HG02642 (cell line): ENCODE results near the gene GPR31.

Experiments
- ATAC-seq: cut with Tn5 transposase; IDR thresholded peaks from one replicate; pipeline ENCODE4 v1.9.1; 2021; ENCODE audit warnings: mild to moderate bottlenecking; ENCODE audit not compliant: unreplicated experiment, poor library complexity

The GPR31 gene

DNA sequence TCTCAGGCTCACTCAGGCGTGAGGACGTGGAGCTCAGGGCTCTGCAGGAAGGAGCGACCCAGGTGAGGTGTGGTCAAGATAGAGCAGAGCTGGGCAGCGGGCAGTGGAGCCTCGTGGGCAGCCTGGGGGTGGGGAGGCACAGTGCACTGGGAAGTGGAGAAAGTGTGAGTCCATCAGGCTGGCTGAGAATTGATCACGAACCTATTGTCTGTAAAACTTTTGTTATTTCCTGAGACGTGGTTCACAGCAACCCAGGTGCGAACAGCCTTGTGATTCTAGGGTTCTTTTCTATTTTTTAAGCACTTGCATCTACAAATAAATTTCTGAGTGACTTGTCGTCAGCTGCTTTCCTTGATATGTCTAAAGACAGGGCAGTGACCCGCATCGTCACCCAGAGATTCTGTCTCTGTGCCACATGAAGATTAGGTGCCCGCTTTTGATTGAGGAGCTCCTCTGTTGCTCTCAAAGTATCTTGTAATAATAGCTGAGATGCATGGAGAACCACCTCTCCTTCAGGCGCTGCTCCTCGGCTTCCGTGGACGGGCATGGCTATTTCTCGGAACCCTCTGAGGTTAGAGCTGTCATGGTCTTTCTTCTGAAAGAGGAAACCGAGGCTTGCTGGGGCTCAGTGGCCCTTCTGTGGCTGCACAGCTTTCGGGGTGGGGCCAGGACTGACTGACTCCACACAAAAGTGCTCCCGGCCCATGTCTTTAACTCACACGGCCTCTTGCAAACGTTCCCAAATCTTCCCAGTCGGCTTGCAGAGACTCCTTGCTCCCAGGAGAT, 35.5 kb downstream of the GPR31 start:
- peak; percentile 36 for ATAC-seq

DNA sequence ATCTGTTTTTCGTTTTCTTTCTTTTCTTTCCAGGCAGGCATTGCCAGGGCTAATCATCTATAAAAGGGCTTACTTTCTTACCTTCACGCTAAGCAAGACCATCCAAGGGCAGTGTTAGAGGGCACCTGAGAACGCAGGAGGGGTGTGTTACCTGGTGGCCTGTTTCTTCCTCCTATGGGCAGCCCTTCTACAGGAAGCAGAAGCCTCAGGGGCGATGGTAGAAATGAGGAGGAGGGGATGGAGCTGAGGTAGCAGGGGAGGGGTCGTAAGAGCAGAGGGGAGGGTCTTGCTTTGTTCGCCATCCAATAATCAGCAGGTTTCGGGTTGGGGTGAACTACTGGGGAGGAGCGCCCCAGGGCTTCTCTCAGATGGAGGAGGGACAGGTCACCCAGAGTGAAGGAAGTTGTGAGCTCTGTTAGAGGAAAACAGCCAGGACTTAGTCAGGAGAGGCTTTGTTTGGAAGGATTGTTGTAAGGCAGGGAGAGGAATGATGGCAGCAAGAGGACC, 36.4 kb downstream of the GPR31 start:
- ATAC-seq: no peak

DNA sequence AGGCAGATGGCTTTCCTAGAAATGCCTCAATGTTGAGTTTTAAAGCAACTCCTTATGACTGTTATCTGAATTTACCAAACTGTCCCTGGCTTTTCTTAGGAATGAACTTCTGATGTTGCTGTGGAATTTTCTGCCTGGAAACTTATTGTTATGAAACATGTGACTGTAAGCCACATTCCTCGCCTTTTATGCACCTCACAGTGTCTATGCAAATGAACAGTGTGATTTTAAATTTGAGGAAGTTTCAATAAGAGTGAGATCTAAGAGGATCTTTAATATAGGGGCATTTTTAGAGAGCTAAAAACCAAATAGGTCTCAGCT, 37.2 kb downstream of the GPR31 start:
- no peak for ATAC-seq

DNA sequence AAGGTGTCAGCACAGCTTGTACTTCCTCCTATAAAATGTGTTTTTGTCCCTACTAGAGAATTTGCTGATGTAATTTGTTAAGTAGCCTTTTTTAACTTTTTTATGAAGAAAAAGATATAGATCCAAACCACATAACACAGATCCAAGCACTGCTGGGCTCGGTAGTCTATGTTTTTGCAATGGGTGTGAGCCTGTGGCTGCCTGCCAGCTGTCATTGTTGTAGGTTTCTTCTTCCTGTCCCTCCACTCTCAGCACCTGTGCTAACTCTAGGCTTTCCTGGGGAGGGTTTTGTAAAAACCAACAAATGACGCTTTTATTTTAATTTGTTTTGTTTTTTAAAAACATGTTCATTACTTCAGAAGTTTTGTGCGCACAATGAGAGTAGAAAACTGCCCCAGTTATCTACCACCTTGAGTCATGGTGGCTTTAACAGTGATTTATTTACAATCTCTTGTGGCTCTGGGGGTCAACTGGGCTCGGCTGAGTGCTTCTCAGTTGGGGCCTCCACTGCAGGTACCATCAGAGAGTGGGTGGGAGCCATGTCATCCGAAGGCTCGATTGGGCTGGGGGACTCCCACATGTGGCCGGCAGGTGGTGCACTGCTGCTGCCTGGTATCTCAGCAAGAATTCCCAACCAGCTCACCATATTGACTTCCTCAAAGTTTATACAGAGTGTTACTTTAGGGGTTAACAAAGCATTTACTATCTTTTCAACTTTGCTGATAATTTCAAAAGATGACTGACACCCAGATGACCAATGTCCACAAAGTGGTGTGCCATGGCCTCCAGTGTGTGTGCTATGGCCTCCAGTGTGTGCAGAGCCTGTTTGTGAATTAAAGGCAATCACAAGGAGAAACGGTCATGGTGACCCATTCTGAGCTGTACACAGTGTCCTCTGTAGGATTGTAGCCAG, 37.9 kb downstream of the GPR31 start:
- ATAC-seq: no peak

DNA sequence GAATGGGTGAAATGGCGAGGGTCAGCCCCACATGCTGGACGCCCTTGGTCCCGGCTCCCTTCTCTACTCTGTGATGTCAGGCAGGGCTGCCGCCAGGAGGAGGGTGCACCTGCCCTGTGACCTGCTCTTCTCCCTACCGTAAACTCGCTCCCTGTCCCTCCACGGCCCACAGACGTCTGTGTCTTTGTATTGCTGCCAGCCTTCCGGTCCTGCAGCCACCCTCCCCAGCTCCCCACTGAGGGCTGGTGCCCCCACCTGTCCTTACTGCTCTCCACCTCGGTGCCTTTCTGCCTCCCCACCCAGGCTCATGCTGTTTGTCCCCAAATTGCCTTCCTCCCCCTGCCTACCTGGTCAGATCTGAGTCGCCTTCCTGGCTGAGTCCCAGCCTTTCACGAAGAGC, 38.9 kb downstream of the GPR31 start:
- no peak for ATAC-seq

DNA sequence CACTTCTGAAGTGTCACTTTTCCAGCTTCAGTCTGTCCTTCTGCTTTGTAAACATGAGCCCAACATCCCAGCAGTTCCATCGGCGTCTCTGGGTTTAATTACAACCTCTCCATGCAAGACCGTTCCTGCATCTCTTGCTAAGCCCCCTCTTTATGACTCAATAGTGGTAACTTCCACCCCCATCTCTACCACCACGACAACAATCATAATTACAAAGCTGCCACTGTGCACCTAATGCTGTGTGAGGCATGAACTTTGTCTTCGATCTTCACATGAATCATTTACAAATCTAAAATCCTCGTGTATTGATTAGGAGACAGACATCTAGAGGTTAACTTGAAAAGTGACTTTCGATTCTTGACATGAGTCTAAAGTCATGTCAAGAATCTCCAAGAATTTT, 39.8 kb downstream of the GPR31 start:
- ATAC-seq: no peak

DNA sequence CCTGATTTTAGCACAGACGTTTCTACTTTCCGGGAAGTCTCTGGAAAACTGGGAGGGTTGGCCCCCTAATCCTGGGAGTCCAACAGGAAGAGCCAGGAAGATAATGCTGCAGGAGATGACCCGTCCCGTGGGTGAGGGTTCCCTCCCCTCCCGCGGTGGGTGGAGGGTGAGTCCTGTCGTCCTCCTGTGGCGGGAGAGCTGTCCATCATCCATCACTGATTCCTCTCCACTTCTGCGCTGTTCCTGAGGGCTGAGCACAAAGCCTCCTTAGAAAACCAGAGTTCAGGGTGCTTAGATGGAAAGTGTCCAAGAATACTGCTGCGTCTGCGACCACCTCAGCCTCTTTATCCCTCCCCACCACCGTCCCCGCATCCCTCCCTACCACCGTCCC, 40.9 kb downstream of the GPR31 start:
- no peak for ATAC-seq

DNA sequence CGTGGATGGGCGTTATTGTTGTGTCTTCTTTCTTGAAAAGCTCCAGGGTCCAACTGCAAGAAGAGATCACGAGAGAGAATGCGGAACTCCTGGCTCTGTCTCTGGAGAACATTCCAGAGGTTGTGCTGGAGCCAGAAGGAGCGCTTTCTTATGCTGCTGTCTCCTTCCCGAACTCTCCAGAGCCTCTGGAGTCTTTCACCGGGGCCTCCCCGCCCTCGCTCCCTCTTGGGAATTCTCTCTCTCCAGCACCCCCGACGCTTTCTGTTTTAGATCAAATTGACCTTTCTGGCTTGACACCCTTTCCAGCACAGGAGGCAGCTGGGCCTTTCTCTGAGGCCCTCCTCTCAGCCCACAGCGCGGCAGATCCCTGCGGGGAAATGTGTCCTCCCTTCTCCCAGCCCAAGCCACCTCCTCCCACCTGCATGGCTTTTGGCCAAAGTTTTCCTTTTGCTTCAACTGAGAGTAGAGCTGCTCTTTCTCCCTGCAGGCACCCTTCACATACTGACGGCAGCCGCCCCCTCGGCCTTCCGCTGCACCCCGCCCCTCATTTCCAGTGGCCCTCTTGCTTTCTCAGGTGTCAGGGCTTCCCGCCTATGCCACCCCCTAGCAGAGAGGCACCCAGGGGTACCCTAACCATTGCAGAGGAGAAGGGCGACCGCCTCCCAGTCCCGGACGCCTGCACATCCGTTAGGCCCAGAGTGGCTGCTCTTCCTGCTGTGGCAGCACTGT, 41.5 kb downstream of the GPR31 start:
- ATAC-seq: no peak

DNA sequence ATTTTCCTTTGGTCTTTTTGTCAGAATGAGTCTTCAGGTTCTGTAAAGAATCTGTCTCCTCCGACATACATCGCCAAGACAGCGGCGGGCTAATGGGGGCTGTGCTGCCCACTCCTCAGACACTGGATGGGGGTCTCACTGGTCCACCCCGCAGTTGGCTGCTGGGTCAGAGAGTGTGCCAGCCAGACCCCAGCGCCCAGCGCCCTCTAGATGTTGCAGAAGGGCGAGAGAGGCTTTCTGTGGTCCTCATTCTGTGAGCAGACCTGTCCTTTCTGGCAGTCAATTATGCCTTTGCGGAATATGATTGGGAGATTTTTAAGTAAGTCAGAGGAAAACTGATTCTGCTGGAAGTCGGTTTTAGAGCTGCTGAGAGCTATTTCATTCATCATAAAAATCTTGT, 42.7 kb downstream of the GPR31 start:
- no peak for ATAC-seq

DNA sequence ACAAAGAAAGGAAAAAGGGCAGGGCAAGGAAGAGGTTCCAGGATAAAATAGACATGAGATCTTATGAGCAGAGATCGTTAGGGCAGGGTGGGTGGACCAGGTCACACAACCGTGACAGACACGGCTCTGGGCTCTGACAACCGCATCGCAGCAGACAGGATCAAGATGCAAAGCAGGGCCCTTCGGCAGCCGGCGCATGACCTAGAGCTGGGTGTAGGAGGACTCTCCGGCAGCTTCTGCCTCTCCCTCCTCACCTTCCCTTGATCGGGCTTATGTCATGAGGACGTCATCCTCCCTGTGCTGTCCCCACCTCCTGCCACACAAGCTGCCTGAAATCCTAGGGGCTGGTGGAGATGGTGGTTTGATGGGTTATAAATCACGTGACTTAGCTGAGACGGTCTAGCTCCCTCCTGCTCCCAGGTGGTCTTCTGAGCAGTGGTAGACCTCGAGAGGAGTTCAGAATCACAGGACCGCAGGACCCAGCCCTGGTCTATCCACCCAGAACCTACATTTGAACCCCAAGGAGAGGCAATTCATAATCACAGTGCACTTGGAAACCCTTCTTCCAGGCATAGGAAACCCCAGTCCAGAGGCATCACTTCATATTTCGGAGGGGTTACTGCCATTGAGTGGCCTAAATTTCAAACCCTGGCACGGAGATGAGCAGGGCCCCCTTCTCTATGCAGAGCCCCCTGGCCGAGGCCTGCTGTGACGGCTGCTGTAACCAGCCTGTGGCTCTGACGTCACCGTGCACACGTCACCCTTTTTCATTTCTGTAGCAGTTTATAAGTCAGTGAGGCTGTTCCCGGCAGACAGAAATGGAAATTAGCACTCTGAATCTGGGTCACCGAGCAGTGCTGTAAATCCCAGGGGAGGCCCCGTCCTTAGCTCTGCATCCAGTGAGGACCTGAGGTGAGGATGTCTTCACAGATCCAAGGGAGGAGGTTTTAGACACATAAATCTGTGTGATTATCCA, 43.6 kb downstream of the GPR31 start:
- peak; percentile 88 for ATAC-seq

DNA sequence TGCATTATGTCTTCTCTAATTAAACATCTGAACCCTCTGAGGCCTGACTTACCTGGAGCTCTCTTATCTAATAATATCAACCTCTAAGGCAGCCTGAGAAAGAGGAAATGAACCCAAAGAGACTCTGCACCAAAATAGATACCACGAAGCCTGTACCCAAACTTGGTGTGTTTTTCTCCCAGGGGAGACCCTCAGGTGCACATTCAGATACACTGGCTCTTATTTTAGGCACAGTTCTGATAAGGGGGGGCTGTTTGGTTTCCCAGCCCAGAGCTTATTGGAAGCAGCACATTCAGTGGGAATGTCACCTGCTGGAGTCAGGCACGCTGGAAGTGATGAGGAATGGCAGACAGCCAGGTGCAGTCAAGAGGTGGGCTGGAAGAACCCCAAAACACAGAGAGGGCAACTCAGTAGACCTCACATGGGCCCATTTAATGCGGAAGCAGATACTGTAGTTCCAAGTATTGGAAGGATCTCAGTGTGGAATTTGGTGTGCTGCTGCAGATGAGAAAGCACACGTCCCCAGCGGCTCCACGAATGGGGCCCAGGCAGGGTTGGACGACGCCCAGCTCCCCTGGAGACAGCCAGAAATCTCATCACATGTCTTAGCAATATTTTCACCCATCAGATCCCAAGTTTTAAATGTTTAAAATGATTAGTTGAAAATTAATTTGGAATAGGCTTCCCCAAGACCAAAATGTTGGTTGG, 44.6 kb downstream of the GPR31 start:
- peak; percentile 58 for ATAC-seq

DNA sequence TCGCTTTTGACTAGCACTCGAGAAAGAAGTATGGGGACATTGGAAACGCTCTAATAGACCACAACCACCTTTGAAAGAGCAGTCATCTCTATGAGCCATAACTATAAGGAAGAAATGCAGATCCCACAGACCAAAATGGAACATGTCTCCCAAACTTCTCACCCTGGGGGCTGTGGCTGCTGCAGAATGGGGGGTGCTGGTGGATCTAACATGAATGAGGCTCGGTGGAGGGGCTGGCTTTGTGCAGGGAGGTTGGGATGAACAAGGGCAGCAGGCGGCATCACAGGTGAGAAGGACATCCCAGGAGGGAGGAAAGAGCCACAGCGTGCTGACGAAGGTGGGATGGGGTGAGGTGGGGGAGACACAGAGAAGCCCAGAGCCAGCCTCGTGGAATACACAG, 45.4 kb downstream of the GPR31 start:
- no peak for ATAC-seq

DNA sequence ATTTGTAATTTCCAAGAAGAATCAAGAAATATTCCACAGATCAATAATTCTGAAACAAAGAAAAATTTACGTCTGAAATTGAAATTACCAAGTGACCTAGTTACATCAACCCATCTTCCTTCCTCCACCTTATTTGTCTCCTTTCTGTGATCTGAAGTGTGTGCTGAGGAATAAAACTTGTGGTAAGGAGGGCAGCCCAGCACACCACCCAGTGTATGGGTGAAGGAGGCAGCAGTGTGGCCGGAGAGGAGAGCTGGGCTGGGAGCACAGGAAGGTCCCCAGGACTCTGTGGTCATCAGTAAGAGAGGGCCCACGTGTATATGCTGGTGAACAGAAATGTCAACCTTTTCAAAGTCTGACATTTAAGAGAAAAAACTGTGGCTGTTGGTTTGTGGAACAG, 46.2 kb downstream of the GPR31 start:
- ATAC-seq: no peak

DNA sequence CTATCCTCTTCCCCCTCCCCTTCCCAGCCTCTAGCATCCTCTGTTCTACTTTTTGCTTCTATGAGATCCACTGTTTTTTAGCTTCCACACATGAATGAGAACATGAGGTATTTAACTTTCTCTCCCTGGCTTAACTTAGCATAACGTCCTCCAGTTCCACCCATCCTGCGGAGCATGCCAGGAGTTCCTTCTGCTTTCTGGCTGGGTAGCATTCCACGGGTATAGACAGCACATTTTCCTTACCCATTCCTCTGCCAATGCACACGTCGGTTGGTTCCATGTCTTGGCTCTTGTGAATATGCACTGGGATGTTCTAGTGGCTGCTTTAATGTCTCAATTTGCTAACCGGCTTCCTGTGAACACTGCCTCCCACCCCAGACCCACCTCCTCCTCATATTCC, 48.1 kb downstream of the GPR31 start:
- no peak for ATAC-seq

DNA sequence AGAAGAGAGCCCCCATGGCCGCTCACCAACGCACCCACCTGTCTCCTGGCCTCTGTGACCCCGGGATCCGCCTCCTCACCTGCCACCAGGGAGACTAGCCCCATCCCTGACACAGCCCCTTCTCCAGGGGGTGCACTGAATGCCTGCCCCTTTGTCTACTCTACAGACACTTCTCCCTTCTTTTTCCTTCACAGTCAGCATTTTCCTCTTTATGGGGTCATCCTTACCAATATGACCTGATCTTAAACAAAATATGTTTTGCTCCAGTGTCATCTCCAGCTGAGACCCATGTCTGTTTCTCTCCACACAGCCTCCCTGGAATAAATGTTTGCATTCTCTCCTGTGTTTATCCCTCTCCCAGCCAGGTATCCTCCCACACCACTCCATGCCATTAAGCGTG, 49.5 kb downstream of the GPR31 start:
- no peak for ATAC-seq

DNA sequence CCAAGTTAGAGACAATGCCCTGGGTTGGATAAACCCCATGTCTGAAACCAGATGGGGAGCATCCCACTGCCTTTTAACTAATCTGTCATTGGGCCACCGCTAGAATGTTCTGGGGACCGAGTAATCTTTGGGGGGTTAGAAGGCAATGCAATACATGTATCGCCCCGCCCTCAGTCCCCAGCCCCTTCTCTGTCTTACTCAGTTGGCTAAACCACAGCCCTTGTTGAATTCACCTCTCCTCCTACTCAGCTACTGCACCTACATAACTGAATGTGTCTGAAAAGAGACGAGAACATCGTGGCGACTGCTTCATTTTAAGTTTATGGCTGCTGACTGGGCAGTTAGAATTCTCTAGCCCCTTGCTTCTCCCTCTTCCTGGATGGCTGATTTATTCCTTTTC, 50.0 kb downstream of the GPR31 start:
- ATAC-seq: no peak

DNA sequence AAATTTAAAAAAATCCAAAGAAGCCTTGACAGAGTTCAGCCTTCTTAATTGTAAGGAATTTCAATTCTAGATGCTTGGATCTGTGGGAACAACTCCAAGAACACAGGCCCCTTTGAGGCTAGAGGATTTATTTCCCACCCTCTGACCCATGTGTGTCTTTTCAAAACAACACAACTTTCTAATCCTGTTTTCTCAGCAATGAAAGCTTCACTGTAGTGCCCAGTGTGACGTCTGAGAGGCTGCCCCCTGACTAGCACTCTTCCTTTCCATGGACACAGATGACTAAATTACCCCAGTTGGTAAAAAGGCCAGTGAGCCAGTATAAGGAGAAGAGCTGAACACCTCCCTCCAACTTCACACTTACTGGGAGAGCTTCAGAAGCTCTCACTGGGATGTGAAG, 51.4 kb downstream of the GPR31 start:
- no peak for ATAC-seq
